Trophoblast cell (in vitro differentiated cells and primary cell): ENCODE measurements around the gene MORC2.

Source experiments
- DNase-seq, 2 donors: peaks; one replicate each; pipeline ENCODE4 v3.0.0-alpha.2; 2016
- H2AFZ ChIP-seq: 2 replicates; pipeline ENCODE4 v1.6.1; 2013; ENCODE audit warnings: low read length, moderate library complexity, mild to moderate bottlenecking; ENCODE audit not compliant: insufficient read depth, poor library complexity
- H2AK5ac ChIP-seq: 2 replicates; pipeline ENCODE4 v1.6.1; 2013; ENCODE audit warnings: mild to moderate bottlenecking, low read length
- H2BK120ac ChIP-seq: 2 replicates; pipeline ENCODE4 v1.6.1; 2013; ENCODE audit warnings: low read length, mild to moderate bottlenecking, moderate library complexity; ENCODE audit not compliant: insufficient read depth, poor library complexity
- H2BK12ac ChIP-seq: 2 replicates; pipeline ENCODE4 v1.6.1; 2013; ENCODE audit warnings: mild to moderate bottlenecking, low read length, moderate library complexity
- H2BK5ac ChIP-seq: 2 replicates; pipeline ENCODE4 v1.6.1; 2013; ENCODE audit warnings: low read length, low read depth, moderate library complexity, mild to moderate bottlenecking; ENCODE audit not compliant: poor library complexity
- H3K14ac ChIP-seq: 2 replicates; pipeline ENCODE4 v1.6.1; 2013; ENCODE audit warnings: mild to moderate bottlenecking, low read length
- H3K18ac ChIP-seq: 2 replicates; pipeline ENCODE4 v1.6.1; 2013; ENCODE audit warnings: mild to moderate bottlenecking, low read length
- H3K23ac ChIP-seq: 2 replicates; pipeline ENCODE4 v1.6.1; 2013; ENCODE audit warnings: low read length
- H3K27ac ChIP-seq: 2 replicates; pipeline ENCODE4 v1.5.1; 2013; ENCODE audit warnings: low read depth, mild to moderate bottlenecking, inconsistent platforms, low read length, moderate library complexity
- H3K27me3 ChIP-seq: 2 replicates; pipeline ENCODE4 v1.6.1; 2013; ENCODE audit warnings: inconsistent platforms, mild to moderate bottlenecking, low read length, moderate library complexity; ENCODE audit not compliant: insufficient read depth
- H3K36me3 ChIP-seq, 2 experiments: 1 replicate in 1 of 2; 2 replicates in 1 of 2; pipeline ENCODE4 v1.6.1; 2013; ENCODE audit warnings: low read length in 2 of 2, mild to moderate bottlenecking in 2 of 2, moderate library complexity in 1 of 2; ENCODE audit not compliant: insufficient read depth in 2 of 2, control insufficient read depth in 1 of 2
- H3K4ac ChIP-seq: 2 replicates; pipeline ENCODE4 v1.6.1; 2013; ENCODE audit warnings: low read depth, mild to moderate bottlenecking, low read length, moderate library complexity
- H3K4me1 ChIP-seq, 2 experiments: 1 replicate in 1 of 2; 2 replicates in 1 of 2; pipeline ENCODE4 v1.6.1; 2013; ENCODE audit warnings: low read length in 2 of 2, mild to moderate bottlenecking in 2 of 2, moderate library complexity in 1 of 2; ENCODE audit not compliant: insufficient read depth in 2 of 2, control insufficient read depth in 1 of 2
- H3K4me2 ChIP-seq: 2 replicates; pipeline ENCODE4 v1.6.1; 2013; ENCODE audit warnings: inconsistent platforms, mild to moderate bottlenecking, low read length, moderate library complexity
- H3K4me3 ChIP-seq: 2 replicates; pipeline ENCODE4 v1.5.1; 2013; ENCODE audit warnings: mild to moderate bottlenecking, low read depth, low read length, inconsistent platforms
- H3K79me1 ChIP-seq: one replicate; pipeline ENCODE4 v1.6.1; 2013; ENCODE audit warnings: low read length
- H3K79me2 ChIP-seq: 2 replicates; pipeline ENCODE4 v1.6.1; 2013; ENCODE audit warnings: low read length, mild to moderate bottlenecking; ENCODE audit not compliant: control insufficient read depth, insufficient read depth, poor library complexity
- H3K9ac ChIP-seq: 2 replicates; pipeline ENCODE4 v1.6.1; 2013; ENCODE audit warnings: mild to moderate bottlenecking, low read length
- H3K9me3 ChIP-seq: 2 replicates; pipeline ENCODE4 v1.6.1; 2013; ENCODE audit warnings: low read depth, mild to moderate bottlenecking, control low read depth, inconsistent platforms, low read length; ENCODE audit not compliant: insufficient read depth
- H4K12ac ChIP-seq: 2 replicates; pipeline ENCODE4 v1.6.1; 2013; ENCODE audit warnings: low read depth, mild to moderate bottlenecking, low read length, moderate library complexity
- H4K8ac ChIP-seq: 2 replicates; pipeline ENCODE4 v1.6.1; 2013; ENCODE audit warnings: low read depth, mild to moderate bottlenecking, low read length, moderate library complexity
- H4K91ac ChIP-seq: one replicate; pipeline ENCODE4 v1.6.1; 2013; ENCODE audit warnings: low read depth, mild to moderate bottlenecking, low read length, moderate library complexity
- WGBS: extraction: QIAGEN DNeasy Blood & Tissue Kit; methylation state at CpG from one replicate; pipeline ENCODE4 v1.1.7; 2013; ENCODE audit warnings: missing lambda C conversion rate; ENCODE audit not compliant: insufficient read length, insufficient coverage; ENCODE audit errors: extremely low coverage; 5-methylcytosine and 5-hydroxymethylcytosine counted together

MORC2 gene

DNA sequence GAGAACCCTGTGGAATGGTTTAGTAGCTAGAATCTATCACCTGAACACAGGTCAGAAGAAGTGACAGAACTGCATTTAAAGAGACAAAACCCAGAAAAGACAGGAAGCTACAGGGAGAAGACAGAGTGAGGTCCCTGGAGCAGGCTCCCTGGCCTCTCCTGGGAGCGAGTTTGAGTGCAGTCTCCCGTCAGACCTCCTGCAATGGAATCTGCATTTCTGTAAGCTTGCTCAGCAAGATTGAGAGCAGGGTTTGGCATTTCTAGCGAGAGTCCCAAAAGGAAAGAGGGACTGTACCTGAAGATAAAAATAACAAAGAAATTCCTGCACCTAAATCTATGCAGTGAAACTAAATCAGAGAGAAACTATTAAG is 74.2 kb downstream of the MORC2 start:
- Histone ChIP-seq H3K9me3 (peaks cover 3% of the 10 kb centered on the region), H2AK5ac (no peak overlapping the region), H2AFZ (no peak overlapping the region), H2BK12ac (no peak overlapping the region), H3K4me1 (peaks cover 2% of the 10 kb centered on the region in 2 experiments), H3K27me3 (no peaks in the 10 kb centered on the region), H3K4me2 (no peak overlapping the region), H3K79me1 (no peaks in the 10 kb centered on the region), H3K27ac (no peak overlapping the region), H4K91ac (no peak overlapping the region), H3K23ac (no peak overlapping the region), H4K12ac (no peak overlapping the region), H2BK120ac (no peak overlapping the region), H3K18ac (no peak overlapping the region), H4K8ac (no peak overlapping the region), H2BK5ac (no peak overlapping the region), H3K79me2 (no peaks in the 10 kb centered on the region), H3K36me3 (peaks cover 5 to 11% of the 10 kb centered on the region in 2 experiments), H3K9ac (no peak overlapping the region), H3K14ac (no peak overlapping the region), H3K4ac (no peak overlapping the region), H3K4me3 (no peak overlapping the region)
- no CpG with 5 or more reads among the region's 3 CpGs for WGBS
- DNase-seq: peak in 1 of 2 donors; percentile 14

DNA sequence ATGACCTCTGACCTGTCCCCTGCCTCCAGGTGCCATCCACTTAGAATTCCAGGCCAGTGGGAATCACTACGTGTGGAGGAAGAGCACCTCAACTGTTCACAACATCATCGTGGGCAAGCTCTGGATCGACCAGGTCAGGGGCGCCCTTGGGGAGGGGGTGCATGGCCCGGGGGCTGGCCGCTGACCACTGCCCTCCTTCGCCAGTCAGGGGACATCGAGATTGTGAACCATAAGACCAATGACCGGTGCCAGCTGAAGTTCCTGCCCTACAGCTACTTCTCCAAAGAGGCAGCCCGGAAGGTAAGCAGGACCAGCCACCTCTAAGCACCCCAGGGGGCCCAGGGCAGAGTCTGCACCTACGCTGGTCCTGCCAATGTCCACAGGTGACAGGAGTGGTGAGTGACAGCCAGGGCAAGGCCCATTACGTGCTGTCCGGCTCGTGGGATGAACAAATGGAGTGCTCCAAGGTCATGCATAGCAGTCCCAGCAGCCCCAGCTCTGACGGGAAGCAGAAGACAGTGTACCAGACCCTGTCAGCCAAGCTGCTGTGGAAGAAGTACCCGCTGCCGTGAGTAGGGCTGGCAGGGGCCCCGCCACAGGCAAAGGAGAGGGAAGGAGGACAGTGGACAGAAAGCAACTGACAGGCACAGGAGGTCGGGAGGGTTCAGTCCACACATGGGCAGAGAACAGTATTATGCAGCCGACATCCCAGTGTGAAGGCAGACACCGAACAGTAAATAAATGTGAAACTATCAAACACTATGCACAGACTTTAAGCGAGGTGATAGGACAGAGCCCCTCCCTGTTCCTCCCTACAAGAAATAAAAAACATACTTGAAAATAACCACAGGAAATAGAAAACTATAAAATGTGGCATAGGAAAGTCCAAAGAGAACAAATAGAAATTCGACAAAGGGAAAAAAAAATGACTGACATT is 74.9 kb downstream of the MORC2 start:
- no peak for DNase-seq
- Histone ChIP-seq H3K9me3 (peaks cover 3% of the 10 kb centered on the region), H3K4me2 (no peak overlapping the region), H3K27ac (no peak overlapping the region), H2AFZ (no peak overlapping the region), H3K23ac (no peak overlapping the region), H4K8ac (no peak overlapping the region), H3K79me2 (no peaks in the 10 kb centered on the region), H3K36me3 (peaks cover 3 to 11% of the 10 kb centered on the region in 2 experiments), H4K12ac (no peak overlapping the region), H3K79me1 (no peaks in the 10 kb centered on the region), H2AK5ac (no peak overlapping the region), H3K4ac (no peak overlapping the region), H2BK12ac (no peak overlapping the region), H3K27me3 (no peaks in the 10 kb centered on the region), H3K9ac (no peak overlapping the region), H3K4me3 (no peak overlapping the region), H3K18ac (no peak overlapping the region), H2BK5ac (no peak overlapping the region), H3K4me1 (peaks cover 2% of the 10 kb centered on the region in 2 experiments), H4K91ac (no peak overlapping the region), H2BK120ac (no peak overlapping the region), H3K14ac (no peak overlapping the region)
- no CpG with 5 or more reads among the region's 23 CpGs for WGBS

DNA sequence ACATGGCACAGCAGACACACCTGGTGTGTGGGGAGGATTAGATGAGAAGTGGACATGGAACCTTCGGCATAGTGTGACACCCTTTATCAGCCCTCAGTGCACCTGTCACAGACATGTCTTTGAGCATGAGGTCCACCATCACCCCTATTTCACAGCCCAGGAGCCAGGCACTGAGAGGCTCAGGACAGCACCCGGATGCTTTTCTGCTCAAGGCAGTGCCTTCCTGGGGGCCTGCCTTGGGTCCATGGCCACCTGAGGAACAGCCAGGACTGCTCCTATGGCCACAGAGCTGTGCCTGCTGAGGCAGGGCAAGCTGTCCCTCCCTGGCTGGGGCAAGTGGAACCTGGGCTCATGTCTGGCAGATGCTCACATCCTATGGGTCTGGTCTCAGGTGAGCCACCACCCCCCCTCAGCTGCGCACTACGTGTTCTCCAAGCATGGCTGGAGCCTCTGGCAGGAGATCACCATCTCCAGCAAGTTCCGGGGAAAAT is 75.8 kb downstream of the MORC2 start:
- Histone ChIP-seq H3K4me1 (peaks cover 2% of the 10 kb centered on the region in 2 experiments), H2BK120ac (no peak overlapping the region)

DNA sequence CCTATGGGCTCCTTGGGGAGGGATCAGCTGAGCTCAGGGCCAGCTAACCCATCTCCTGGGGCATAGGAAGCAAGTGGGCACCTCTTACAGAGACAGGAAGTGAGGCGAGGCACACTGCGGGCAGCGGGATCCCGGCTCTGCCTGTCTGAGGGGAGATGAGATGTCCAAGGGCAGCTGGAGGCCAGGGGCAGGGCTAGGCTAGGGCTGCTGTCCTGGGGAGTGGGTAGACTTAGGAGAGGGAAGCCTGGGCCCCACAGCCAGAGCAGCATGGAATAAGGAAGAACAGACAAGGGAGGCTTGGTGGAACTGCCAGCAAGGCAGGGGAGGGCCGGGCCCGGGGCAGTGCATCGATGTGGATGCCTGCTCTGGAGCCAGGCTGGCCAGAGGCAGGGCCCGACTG is 76.3 kb downstream of the MORC2 start:
- Histone ChIP-seq H3K14ac (no peak overlapping the region), H3K4me2 (no peak overlapping the region), H2BK120ac (no peak overlapping the region), H3K18ac (no peak overlapping the region), H4K8ac (no peak overlapping the region), H3K9me3 (peaks cover 3% of the 10 kb centered on the region), H2BK5ac (no peak overlapping the region), H3K4me3 (no peak overlapping the region), H3K4me1 (peaks cover 4% of the 10 kb centered on the region in 2 experiments), H3K4ac (no peak overlapping the region), H3K9ac (no peak overlapping the region), H2AFZ (no peak overlapping the region), H3K79me2 (no peaks in the 10 kb centered on the region), H3K27ac (no peak overlapping the region), H3K27me3 (no peaks in the 10 kb centered on the region), H2BK12ac (no peak overlapping the region), H3K23ac (no peak overlapping the region), H3K79me1 (no peaks in the 10 kb centered on the region), H4K91ac (no peak overlapping the region), H2AK5ac (no peak overlapping the region), H4K12ac (no peak overlapping the region), H3K36me3 (peaks cover 3 to 11% of the 10 kb centered on the region in 2 experiments)
- WGBS: no CpG with 5 or more reads among the region's 8 CpGs
- no peak for DNase-seq

More for the DNA sequence above, 75.8 kb downstream of the MORC2 start:
- no peaks in the 10 kb centered on the region for H3K27me3 ChIP-seq
- no CpG with 5 or more reads among the region's 5 CpGs for WGBS
- H3K79me1 ChIP-seq: no peaks in the 10 kb centered on the region
- peaks cover 3 to 11% of the 10 kb centered on the region in 2 experiments for H3K36me3 ChIP-seq
- H3K27ac ChIP-seq: no peak overlapping the region
- peaks cover 3% of the 10 kb centered on the region for H3K9me3 ChIP-seq
- H3K9ac ChIP-seq: no peak overlapping the region
- no peak overlapping the region for H2AK5ac ChIP-seq
- H3K18ac ChIP-seq: no peak overlapping the region
- no peak overlapping the region for H3K14ac ChIP-seq
- no peak overlapping the region for H4K91ac ChIP-seq
- no peak overlapping the region for H3K4me2 ChIP-seq
- no peak overlapping the region for H3K4ac ChIP-seq
- no peak overlapping the region for H2AFZ ChIP-seq
- H2BK5ac ChIP-seq: no peak overlapping the region
- no peak for DNase-seq
- no peak overlapping the region for H2BK12ac ChIP-seq
- no peak overlapping the region for H4K12ac ChIP-seq
- no peaks in the 10 kb centered on the region for H3K79me2 ChIP-seq
- no peak overlapping the region for H4K8ac ChIP-seq
- H3K23ac ChIP-seq: no peak overlapping the region
- no peak overlapping the region for H3K4me3 ChIP-seq
